Lower leg skin (tissue), 4 donors: ENCODE results near the gene KCNMA1. TPM values are rescaled to one million over a fixed set of nuclear protein-coding genes. Genes with fewer than 3 reads are reported as not detected.

Source experiments
- DNase-seq, 2 donors: peaks; one replicate each; pipeline ENCODE4 v3.0.0-alpha.2; 2019; ENCODE audit warnings: low spot score in 2 of 2
- H3K4me3 ChIP-seq: fragments of 200-600 bp; sonication (generic); 2 replicates; pipeline ENCODE4 v1.5.1; 2017; ENCODE audit warnings: mild to moderate bottlenecking, low read depth; ENCODE audit not compliant: poor library complexity, severe bottlenecking
- CTCF ChIP-seq, 3 donors: fragments of 450-650 bp; IDR thresholded peaks; one replicate each; pipeline ENCODE4 v1.5.1; 2016; ENCODE audit warnings: antibody characterized with exemption in 3 of 3, mild to moderate bottlenecking in 3 of 3, moderate library complexity in 2 of 3
- POLR2A ChIP-seq, 2 donors: fragments of 450-650 bp; IDR thresholded peaks; one replicate each; pipeline ENCODE4 v1.6.1; 2016 to 2017; ENCODE audit warnings: antibody characterized with exemption in 2 of 2, mild to moderate bottlenecking in 1 of 2, moderate library complexity in 1 of 2
- WGBS, 2 donors: methylation state at CpG; one replicate each; pipeline ENCODE4 v1.1.5; 2018; 5-methylcytosine and 5-hydroxymethylcytosine counted together
- intact Hi-C: fragments of 100-400 bp; cut with DNase I; formaldehyde crosslinking; loops from one replicate; pipeline ENCODE4 v1.15.0; 2023; ENCODE audit warnings: low total_unique reads
- total RNA-seq, 4 donors: library from RNA; depleted of rRNA; stranded (reverse); fragments of >200 nt; gene quantifications; one replicate each; pipeline ENCODE4 v1.1.0, GENCODE V29; 2016

KCNMA1 gene
- total RNA-seq, 4 donors from 2014 or later, result 4.1 to 9.9 (median 6.5) TPM

GRCh38 chr10:77419056-77419455 is 218.6 kb downstream of the KCNMA1 start:
- TF ChIP-seq POLR2A (IDR thresholded peaks at IDR 0.05) (no peak), CTCF (IDR thresholded peaks at IDR 0.05) (no peak)

GRCh38 chr10:77417806-77418640 is 219.6 kb downstream of the KCNMA1 start:
- intact Hi-C loops, result no loop called here

More at GRCh38 chr10:77419056-77419455, 218.6 kb downstream of the KCNMA1 start:
- intact Hi-C loops, result no loop called here
- H3K4me3 ChIP-seq, result no peak overlapping the region
- 43 to 55% methylated on average over 5 of the region's 5 CpGs for WGBS, 2 donors
- no peak for DNase-seq

GRCh38 chr10:77417359-77417758 is 220.2 kb downstream of the KCNMA1 start:
- intact Hi-C loops, result no loop called here
- no peak for TF ChIP-seq POLR2A (IDR thresholded peaks at IDR 0.05)
- no peak for TF ChIP-seq CTCF (IDR thresholded peaks at IDR 0.05)
- no peak overlapping the region for H3K4me3 ChIP-seq
- 35 to 53% methylated on average over 5 of the region's 5 CpGs for WGBS, 2 donors
- no peak for DNase-seq

More at GRCh38 chr10:77417806-77418640, 219.6 kb downstream of the KCNMA1 start:
- no peak for DNase-seq
- TF ChIP-seq POLR2A (IDR thresholded peaks at IDR 0.05), result no peak
- no peak for TF ChIP-seq CTCF (IDR thresholded peaks at IDR 0.05)
- 55 to 83% methylated on average over 11 of the region's 11 CpGs for WGBS, 2 donors
- no peak overlapping the region for H3K4me3 ChIP-seq

- intact Hi-C loops, result no loop called here
- no peak for TF ChIP-seq CTCF (IDR thresholded peaks at IDR 0.05)
- no peak for TF ChIP-seq POLR2A (IDR thresholded peaks at IDR 0.05)
- 80 to 89% methylated on average over 14 of the region's 14 CpGs for WGBS, 2 donors
- no peak for DNase-seq
- no peak overlapping the region for H3K4me3 ChIP-seq
Observed at GRCh38 chr10:77416311-77417135, 221.1 kb downstream of the KCNMA1 start.

- no peak for DNase-seq
- 54 to 59% methylated on average over 5 to 6 of the region's 6 CpGs for WGBS, 2 donors
- no peak for TF ChIP-seq CTCF (IDR thresholded peaks at IDR 0.05)
- intact Hi-C loops, result no loop called here
- no peak overlapping the region for H3K4me3 ChIP-seq
Observed at GRCh38 chr10:77415313-77415960, 222.2 kb downstream of the KCNMA1 start.
